HAP-1 (cell line): ENCODE data around the gene SCRN3.
A peak's percentile ranks its signal among the peaks of the same experiment; 100 is the strongest.
"Not testable (repeated sequence)": the region's sequence is repeated elsewhere in the genome, so short reads cannot be mapped to it uniquely, and the experiment has no call there.

Experiments used
- DNase-seq, 2 experiments: peaks; one replicate each; pipeline ENCODE4 v3.0.0-alpha.2; 2016 to 2020; ENCODE audit warnings: low spot score in 2 of 2
- H3K27me3 ChIP-seq: fragments of 250-450 bp; sonication (Bioruptor Pico); 2 replicates; pipeline ENCODE4 v1.5.1; 2020; ENCODE audit warnings: low read depth, mild to moderate bottlenecking, moderate library complexity
- H3K36me3 ChIP-seq: fragments of 250-450 bp; sonication (Bioruptor Pico); replicated peaks from 2 replicates; pipeline ENCODE4 v1.5.1; 2020; ENCODE audit warnings: mild to moderate bottlenecking
- H3K4me1 ChIP-seq: fragments of 250-450 bp; sonication (Bioruptor Pico); 2 replicates; pipeline ENCODE4 v1.5.1; 2020; ENCODE audit warnings: mild to moderate bottlenecking
- H3K4me3 ChIP-seq: fragments of 250-450 bp; sonication (Bioruptor Pico); 2 replicates; pipeline ENCODE4 v1.5.1; 2020; ENCODE audit warnings: mild to moderate bottlenecking, moderate library complexity
- H3K9me3 ChIP-seq: fragments of 250-450 bp; sonication (Bioruptor Pico); 2 replicates; pipeline ENCODE4 v1.5.1; 2020; ENCODE audit warnings: mild to moderate bottlenecking, moderate library complexity
- in situ Hi-C: fragments of 300-500 bp; cut with MboI; formaldehyde crosslinking; loops from 3 replicates; pipeline ENCODE4 v1.14.3; 2020; ENCODE audit warnings: low sequenced_read_pairs, inconsistent platforms, mixed read lengths

The SCRN3 gene, protein sequence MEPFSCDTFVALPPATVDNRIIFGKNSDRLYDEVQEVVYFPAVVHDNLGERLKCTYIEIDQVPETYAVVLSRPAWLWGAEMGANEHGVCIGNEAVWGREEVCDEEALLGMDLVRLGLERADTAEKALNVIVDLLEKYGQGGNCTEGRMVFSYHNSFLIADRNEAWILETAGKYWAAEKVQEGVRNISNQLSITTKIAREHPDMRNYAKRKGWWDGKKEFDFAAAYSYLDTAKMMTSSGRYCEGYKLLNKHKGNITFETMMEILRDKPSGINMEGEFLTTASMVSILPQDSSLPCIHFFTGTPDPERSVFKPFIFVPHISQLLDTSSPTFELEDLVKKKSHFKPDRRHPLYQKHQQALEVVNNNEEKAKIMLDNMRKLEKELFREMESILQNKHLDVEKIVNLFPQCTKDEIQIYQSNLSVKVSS

DNA sequence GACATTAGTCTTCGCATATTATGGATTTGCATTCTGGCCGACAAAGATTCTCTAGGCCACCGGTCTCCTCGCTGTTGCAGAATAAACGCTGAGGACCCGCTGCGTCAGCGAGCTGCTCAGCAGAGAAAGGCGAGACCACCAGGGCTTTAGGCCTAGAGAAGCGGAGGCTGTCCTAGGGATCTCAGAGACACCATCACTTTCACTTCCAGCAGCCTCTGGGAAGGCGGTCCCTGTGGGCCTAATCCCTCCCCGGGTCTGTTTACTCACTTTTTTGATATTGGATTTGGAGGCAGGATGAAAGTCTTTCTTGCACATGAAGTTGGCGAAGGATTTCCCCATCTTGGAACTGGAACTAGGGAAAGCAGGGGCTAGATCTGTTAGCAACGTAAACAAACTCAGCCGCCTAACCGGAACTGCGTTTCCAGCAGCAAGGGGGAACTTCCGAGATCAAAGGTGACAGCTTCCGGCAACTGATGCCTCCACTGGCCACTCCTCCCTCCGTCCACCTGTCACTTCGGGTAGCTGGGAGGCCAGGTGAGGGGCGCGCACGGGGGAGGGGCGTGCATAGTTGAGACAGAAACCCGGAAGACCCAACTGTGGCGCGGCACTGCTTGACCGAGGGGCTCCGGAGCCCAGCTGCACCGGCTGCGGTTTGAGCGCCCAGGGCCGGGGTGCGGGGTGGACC lies at the start of gene SCRN3:
Gene SCRN3, plus strand, starts transcription at position 447 of the 685 bp plus-strand sequence. CDS start 2,554 bp downstream, outside the sequence.
- Histone ChIP-seq H3K4me1 (peaks cover 10% of the 10 kb centered on the region), H3K27me3 (no peaks in the 10 kb centered on the region), H3K4me3 (peak within 1 kb of the TSS; percentile 78), H3K9me3 (no peaks in the 10 kb centered on the region), H3K36me3 (0 out of 2 replicates have a peak, but pooled peaks cover 2% of the 10 kb centered on the region)
- in situ Hi-C loops = no loop called here
- DNase-seq = peak; percentile 66 to 81

DNA sequence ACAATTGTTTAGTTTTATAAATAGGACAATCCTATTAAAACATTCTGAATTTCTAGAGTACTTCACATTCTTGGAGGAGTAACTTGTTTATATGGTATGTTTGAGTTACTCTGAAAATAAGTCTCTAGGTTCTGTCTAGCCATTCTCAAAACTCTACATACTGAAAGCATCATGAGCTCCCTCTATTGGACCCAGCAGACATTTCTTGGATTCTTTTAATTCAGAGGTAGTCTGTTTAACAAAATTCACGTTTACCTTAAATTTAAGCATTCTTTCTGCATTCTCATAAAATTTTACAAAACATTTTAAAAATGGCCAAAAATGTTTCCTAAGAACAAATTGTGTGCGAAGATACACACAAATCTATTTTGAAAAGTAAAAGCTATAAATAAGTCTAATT lies 45.5 kb upstream of the SCRN3 start:
- H3K36me3 ChIP-seq = no peaks in the 10 kb centered on the region
- H3K27me3 ChIP-seq = no peaks in the 10 kb centered on the region
- no peaks in the 10 kb centered on the region for H3K4me1 ChIP-seq
- DNase-seq = peak in 1 of 2 experiments; percentile 37
- no peak overlapping the region for H3K4me3 ChIP-seq
- no peaks in the 10 kb centered on the region for H3K9me3 ChIP-seq
- in situ Hi-C loops = no loop called here

DNA sequence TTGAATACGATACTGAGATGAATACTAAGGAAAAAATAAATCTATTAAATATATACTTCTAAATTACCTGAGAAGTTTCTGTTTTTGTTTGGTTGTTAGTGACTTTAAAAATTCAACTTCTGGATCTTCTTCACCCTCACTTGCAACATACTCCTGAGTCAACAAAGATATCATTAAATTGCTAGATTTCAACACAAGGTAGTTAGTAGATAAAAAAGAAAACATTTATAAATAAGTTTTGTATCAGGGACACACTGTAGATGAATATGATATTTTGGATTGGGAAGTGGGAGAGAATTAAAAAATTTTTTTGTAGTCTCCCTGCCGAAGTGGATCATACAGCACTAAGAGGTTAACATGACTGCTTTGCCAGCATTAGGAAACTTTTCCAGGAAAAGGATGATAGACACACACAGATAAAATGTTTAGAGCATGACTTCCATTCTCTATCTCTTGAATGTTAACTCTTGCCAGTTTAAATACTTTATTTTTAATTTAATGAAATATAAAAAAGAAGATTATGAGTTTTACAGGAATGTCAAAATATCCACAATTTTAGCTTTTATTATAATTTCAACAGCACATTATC lies 44.8 kb upstream of the SCRN3 start:
- DNase-seq = no peak
- in situ Hi-C loops = no loop called here
- H3K27me3 ChIP-seq = no peaks in the 10 kb centered on the region
- H3K4me3 ChIP-seq = no peak overlapping the region
- H3K9me3 ChIP-seq = no peaks in the 10 kb centered on the region
- no peaks in the 10 kb centered on the region for H3K4me1 ChIP-seq
- no peaks in the 10 kb centered on the region for H3K36me3 ChIP-seq

DNA sequence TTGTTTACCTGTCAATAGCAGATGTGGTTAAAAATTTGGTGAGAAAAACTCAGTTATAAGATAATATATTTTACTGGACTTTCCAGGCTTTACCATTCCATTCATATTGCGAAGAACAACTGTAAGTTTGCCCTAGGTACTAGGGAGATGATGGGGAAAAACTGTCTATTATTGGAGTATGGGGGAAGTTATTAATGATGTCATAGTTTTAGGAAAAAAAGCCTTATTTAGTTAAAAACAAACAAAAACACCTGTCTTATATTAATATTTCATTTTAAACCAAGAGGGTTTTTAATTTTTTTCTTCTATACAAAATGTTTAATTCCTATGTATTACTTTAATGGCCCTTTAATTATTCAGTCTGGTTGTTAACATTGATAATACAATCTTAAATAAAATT lies 42.5 kb upstream of the SCRN3 start:
- no peaks in the 10 kb centered on the region for H3K4me1 ChIP-seq
- H3K36me3 ChIP-seq = no peaks in the 10 kb centered on the region
- in situ Hi-C loops = no loop called here
- no peak for DNase-seq
- no peak overlapping the region for H3K4me3 ChIP-seq
- no peaks in the 10 kb centered on the region; the same call in 1 of the 2 replicates for H3K27me3 ChIP-seq
- H3K9me3 ChIP-seq = no peaks in the 10 kb centered on the region

DNA sequence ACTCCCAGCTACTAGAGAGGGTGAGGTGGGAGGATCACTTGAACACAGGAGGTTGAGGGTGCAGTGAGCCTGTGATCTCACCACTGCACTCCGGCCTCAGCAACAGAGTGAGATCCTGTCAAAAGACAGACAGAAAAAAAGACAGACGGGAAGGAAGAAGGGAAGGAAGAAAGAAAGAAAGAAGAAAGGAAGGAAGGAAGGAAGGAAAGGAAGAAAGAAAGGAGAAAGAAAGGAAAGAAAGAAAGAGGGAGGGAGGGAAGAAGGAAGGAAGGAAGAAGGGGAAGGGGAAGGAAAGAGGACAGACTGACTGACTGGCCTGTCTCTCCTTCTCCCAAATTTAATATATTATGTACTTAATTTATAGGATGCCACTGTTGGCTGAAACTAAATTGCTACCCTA lies 39.2 kb upstream of the SCRN3 start:
- Histone ChIP-seq H3K36me3 (no peaks in the 10 kb centered on the region), H3K4me1 (no peaks in the 10 kb centered on the region), H3K9me3 (no peaks in the 10 kb centered on the region), H3K27me3 (no peaks in the 10 kb centered on the region; the same call in 1 of the 2 replicates), H3K4me3 (no peak overlapping the region)
- no peak for DNase-seq
- in situ Hi-C loops = no loop called here

DNA sequence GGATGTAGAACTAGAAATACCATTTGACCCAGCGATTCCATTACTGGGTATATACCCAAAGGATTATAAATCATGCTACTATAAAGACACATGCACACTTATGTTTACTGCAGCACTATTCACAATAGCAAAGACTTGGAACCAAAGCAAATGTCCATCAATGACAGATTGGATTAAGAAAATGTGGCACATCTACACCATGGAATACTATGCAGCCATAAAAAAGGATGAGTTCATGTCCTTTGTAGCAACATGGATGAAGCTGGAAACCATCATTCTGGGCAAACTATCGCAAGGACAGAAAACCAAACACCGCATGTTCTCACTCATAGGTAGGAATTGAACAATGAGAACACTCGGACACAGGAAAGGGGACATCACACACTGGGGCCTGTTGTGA lies 35.9 kb upstream of the SCRN3 start:
- H3K27me3 ChIP-seq, H3K4me3 ChIP-seq, H3K4me1 ChIP-seq, H3K36me3 ChIP-seq, DNase-seq, in situ Hi-C loops: not testable (repeated sequence)
- peaks cover 10% of the 10 kb centered on the region; the same call in 1 of the 2 replicates for H3K9me3 ChIP-seq

DNA sequence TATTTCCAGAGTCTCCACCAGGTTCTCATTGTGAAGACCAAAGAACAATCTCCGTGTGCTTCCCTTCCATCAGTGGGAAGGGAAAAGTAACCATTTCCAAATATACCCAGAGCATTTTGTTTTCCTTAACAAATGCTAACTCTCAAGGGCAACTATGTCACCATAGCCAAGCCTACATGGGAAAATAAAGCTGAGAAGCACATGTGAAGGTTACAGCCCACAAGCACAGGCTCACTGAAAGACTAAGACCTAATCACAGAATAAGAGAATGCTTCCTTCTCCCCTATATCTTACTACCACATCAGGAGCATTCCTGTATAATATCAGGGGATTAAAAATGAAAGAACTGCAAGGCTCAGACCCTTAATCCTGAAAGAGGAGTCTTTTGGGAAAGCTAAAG lies 32.6 kb upstream of the SCRN3 start:
- DNase-seq = no peak
- peaks cover 10% of the 10 kb centered on the region; the same call in 1 of the 2 replicates for H3K9me3 ChIP-seq
- H3K4me3 ChIP-seq = no peak overlapping the region
- H3K36me3 ChIP-seq = no peaks in the 10 kb centered on the region
- H3K27me3 ChIP-seq = no peaks in the 10 kb centered on the region
- in situ Hi-C loops = no loop called here
- H3K4me1 ChIP-seq = peaks cover 2% of the 10 kb centered on the region

DNA sequence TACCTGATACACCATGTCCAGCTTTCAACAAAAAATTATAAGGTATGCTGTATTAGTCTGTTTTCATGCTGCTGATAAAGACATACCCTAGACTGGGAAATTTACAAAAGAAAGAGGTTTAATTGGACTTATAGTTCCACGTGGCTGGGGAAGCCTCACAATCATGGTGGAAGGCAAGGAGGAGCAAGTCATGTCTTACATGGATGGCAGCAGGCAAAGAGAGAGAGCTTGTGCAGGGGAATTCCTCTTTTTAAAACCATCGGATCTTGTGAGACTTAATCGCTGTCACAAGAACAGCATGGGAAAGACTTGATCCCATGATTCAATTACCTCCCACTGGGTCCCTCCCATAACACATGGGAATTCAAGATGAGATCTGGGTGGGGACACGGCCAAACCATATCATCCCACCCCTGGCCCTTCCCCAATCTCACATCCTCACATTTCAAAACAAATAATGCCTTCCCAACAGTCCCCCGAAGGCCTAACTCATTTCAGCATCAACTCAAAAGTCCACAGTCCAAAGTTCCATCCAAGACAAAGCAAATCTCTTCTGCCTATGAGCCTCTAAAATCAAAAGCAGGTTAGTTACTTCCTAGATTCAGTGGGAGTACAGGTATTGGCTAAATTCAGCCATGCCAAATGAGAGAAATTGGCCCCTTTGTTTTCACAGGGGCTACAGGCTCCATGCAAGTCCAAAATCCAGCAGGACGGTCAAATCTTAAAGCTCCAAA lies 31.9 kb upstream of the SCRN3 start:
- H3K27me3 ChIP-seq, DNase-seq, H3K4me1 ChIP-seq, H3K36me3 ChIP-seq, in situ Hi-C loops, H3K4me3 ChIP-seq: not testable (repeated sequence)
- peaks cover 10% of the 10 kb centered on the region; the same call in 1 of the 2 replicates for H3K9me3 ChIP-seq

DNA sequence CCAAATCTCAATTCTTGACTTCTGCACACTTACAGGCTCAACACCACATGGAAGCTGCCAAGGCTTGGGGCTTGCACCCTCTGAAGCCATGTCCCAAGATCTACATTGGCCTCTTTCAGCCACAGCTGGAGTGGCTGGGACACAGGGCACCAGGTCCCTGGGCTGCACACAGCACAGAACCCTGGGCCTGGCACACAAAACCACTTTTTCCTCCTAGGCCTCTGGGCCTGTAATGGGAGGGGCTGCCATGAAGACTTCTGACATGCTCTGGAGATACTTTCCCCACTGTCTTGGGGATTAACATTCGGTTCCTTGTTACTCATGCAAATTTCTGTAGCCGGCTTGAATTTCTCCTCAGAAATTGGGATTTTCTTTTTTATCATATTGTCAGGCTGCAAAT lies 30.9 kb upstream of the SCRN3 start:
- DNase-seq = no peak
- H3K27me3 ChIP-seq = no peaks in the 10 kb centered on the region
- in situ Hi-C loops = no loop called here
- H3K36me3 ChIP-seq = no peaks in the 10 kb centered on the region
- peaks cover 16% of the 10 kb centered on the region for H3K4me1 ChIP-seq
- peaks cover 10% of the 10 kb centered on the region; the same call in 1 of the 2 replicates for H3K9me3 ChIP-seq
- H3K4me3 ChIP-seq = no peak overlapping the region

DNA sequence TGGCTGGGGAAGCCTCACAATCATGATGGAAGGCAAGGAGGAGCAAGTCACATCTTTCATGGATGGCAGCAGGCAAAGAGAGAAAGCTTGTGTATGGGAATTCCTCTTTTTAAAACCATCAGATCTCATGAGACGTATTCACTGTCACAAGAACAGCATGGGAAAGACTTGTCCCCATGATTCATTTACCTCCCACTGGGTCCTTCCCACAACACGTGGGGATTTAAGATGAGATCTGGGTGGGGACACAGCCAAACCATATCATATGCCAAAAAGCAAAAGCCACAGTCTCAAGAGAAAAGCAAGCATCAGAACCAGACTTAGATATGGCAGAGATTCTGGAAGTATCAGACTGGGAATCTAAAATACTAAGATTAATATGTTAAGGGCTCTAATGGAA lies 30.0 kb upstream of the SCRN3 start:
- peaks cover 20% of the 10 kb centered on the region for H3K4me1 ChIP-seq
- H3K9me3 ChIP-seq = peaks cover 10% of the 10 kb centered on the region; the same call in 1 of the 2 replicates
- DNase-seq = no peak
- in situ Hi-C loops = no loop called here
- H3K27me3 ChIP-seq = no peaks in the 10 kb centered on the region
- H3K36me3 ChIP-seq = no peaks in the 10 kb centered on the region
- no peak overlapping the region for H3K4me3 ChIP-seq

DNA sequence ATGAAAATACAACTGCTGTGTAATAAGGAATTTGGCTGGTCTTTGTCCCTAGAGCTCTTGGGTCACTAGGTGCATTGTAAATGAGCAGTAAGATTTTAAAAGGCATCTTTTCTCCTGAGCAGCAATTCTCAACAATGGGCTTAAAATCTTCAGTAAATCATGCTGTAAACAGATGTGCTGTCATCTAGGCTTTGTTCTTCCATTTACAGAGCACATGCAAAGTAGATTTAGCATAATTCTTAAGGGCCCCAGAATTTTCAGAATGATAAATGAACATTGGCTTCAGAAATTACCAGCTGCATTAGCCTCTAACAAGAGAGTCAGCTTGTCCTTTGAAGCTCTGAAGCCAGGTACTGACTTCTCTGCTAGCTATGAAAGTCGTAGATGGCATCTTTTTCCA lies 26.8 kb upstream of the SCRN3 start:
- in situ Hi-C loops = no loop called here

DNA sequence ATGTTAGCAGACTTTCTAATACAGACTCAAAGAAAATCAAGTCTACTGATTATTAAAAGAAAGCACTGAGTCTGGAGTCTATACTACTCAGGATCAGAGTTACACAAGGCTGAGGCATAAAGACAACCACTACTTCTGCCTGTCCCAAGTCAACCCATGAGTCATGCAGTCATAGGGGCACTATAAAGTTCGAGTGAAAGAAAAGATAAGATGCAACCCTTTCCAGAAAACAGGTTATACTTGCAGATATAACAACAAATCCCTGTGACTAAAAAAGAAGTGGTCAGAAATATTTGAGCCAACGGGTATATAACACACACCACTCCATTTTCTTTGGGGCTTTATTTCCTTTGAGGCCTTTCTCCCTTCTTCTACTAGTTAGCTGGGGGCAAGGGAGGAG lies 18.6 kb upstream of the SCRN3 start:
- Histone ChIP-seq H3K4me1 (no peaks in the 10 kb centered on the region), H3K9me3 (no peaks in the 10 kb centered on the region), H3K36me3 (no peaks in the 10 kb centered on the region; the same call in 1 of the 2 replicates), H3K4me3 (no peak overlapping the region), H3K27me3 (no peaks in the 10 kb centered on the region)
- in situ Hi-C loops = no loop called here
- no peak for DNase-seq

More for the DNA sequence above, 26.8 kb upstream of the SCRN3 start:
- Histone ChIP-seq H3K4me3 (no peak overlapping the region), H3K27me3 (no peaks in the 10 kb centered on the region), H3K36me3 (no peaks in the 10 kb centered on the region), H3K4me1 (peaks cover 20% of the 10 kb centered on the region), H3K9me3 (peaks cover 7% of the 10 kb centered on the region; the same call in 1 of the 2 replicates)
- DNase-seq = peak; percentile 36 to 90

DNA sequence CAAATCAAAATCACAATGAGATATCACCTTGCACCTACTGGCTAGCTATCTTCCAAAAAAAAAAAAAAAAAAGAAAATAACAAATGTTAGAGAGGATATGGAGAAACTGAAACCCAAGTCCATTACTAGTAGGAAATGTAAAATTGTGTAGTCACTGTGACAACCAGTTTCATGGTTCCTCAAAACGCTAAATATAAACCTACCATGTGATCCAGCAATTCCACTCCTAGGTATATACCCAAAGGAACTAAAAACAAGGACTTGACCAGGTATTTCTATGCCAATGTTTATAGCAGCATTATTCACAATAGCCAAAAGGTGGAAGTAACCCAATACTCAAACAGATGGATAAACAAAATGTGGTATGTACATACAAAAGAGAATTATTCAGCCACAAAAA lies 11.7 kb upstream of the SCRN3 start:
- no peaks in the 10 kb centered on the region for H3K27me3 ChIP-seq
- H3K4me1 ChIP-seq = no peaks in the 10 kb centered on the region
- no peaks in the 10 kb centered on the region for H3K9me3 ChIP-seq
- no peak for DNase-seq
- in situ Hi-C loops = no loop called here
- no peak overlapping the region for H3K4me3 ChIP-seq
- H3K36me3 ChIP-seq = peaks cover 11% of the 10 kb centered on the region
